GM19239 (cell line): ENCODE measurements around the gene CCDC141.
A peak's percentile ranks its signal among the peaks of the same experiment; 100 is the strongest.
"Not testable (repeated sequence)": the region's sequence is repeated elsewhere in the genome, so short reads cannot be mapped to it uniquely, and the experiment has no call there.

Source experiments
- DNase-seq: peaks from one replicate; pipeline ENCODE4 v3.0.0; 2011; ENCODE audit warnings: low spot score; ENCODE audit not compliant: insufficient read length
- FAIRE-seq: peaks from 2 replicates; lab custom pipeline; 2011; peaks lifted over from hg19 to GRCh38; lab: Jason Lieb, UNC

Gene CCDC141

DNA sequence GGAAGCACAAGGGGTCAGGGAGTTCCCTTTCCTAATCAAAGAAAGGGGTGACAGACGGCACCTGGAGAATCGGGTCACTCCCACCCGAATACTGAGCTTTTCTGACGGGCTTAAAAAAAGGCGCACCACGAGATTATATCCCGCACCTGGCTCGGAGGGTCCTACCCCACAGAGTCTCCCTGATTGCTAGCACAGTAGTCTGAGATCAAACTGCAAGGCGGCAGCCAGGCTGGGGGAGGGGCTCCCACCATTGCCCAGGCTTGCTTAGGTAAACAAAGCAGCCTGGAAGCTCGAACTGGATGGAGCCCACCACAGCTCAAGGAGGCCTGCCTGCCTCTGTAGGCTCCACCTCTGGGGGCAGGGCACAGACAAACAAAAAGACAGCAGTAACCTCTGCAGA, 67.3 kb downstream of the CCDC141 start:
- DNase-seq, FAIRE-seq: not testable (repeated sequence)

- no peak for FAIRE-seq
- DNase-seq = no peak
These were observed 69.1 kb downstream of the CCDC141 start for GRCh38 chr2:178980815-178981214.

GRCh38 chr2:178978667-178979066, 71.3 kb downstream of the CCDC141 start:
- no peak for DNase-seq
- FAIRE-seq = no peak

DNA sequence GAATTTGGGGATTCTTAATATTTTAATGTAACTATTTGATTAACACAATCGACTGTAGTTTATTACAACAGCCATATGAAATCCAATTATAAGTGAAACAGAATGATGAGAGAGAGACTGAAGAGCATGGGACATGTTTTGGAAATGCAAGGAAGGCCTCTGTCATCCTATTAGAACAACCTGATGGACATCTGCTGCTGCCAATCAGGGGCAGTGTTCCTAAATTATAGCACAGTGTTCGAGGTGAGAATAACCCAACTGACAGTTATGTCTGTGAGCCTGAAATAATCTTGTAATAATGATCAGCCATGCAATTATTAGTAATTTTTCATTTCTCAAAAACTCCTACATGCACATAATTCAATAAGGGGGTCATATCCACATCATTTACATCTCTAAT, 73.6 kb downstream of the CCDC141 start:
- DNase-seq = no peak
- no peak for FAIRE-seq

GRCh38 chr2:178962805-178963433, 87.0 kb downstream of the CCDC141 start:
- DNase-seq (no peak), FAIRE-seq (no peak)

- DNase-seq = no peak
- no peak for FAIRE-seq
These were observed 87.8 kb downstream of the CCDC141 start for GRCh38 chr2:178962152-178962551.

DNA sequence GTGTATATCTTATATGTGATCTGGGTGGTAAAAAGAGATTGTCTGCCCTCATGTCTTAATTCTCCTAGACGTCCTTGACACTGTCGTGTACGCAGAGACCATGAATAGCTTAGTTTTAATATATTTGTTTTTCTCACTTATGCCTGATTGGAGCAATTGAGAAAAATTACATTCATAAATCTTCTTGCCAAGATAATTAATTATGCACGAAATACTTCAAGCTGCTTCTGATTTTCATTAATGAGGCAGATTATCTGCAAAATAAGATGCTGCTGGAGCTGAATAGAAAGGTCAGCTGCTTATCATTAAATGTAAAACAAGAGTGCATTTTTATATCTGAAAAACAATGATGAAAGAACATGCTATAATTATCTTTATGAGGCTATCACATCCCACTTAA, 95.9 kb downstream of the CCDC141 start:
- FAIRE-seq (no peak), DNase-seq (no peak)

- DNase-seq (no peak), FAIRE-seq (no peak)
These were observed 98.5 kb downstream of the CCDC141 start for GRCh38 chr2:178951266-178952006.

- DNase-seq = peak; percentile 26
- peak; percentile 86 for FAIRE-seq
These were observed 100.4 kb downstream of the CCDC141 start for GRCh38 chr2:178949584-178949983.

DNA sequence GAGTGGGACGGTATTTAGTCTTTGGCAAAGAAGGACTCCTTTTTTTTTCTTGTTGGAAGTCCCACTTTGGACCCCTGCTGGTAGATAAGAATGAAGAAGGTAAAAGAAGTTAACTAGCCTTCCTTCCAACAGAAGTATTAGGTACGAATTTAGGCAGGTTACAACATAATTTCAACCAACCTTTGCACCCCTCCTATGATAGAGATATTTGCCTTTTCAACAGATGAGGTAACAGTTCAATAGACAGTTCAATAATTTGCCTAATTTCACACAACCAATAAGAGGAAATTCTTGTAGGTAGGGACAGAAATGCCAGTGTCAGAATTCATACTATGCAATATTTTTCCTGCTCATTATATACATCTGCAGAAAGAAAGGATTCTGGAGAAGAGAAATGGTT, 100.8 kb downstream of the CCDC141 start:
- FAIRE-seq = peak; percentile 18
- no peak for DNase-seq

- no peak for FAIRE-seq
These were observed 102.9 kb downstream of the CCDC141 start for GRCh38 chr2:178947006-178947405.

GRCh38 chr2:178946494-178946893, 103.4 kb downstream of the CCDC141 start:
- no peak for DNase-seq
- FAIRE-seq = no peak

More at GRCh38 chr2:178947006-178947405, 102.9 kb downstream of the CCDC141 start:
- no peak for DNase-seq

DNA sequence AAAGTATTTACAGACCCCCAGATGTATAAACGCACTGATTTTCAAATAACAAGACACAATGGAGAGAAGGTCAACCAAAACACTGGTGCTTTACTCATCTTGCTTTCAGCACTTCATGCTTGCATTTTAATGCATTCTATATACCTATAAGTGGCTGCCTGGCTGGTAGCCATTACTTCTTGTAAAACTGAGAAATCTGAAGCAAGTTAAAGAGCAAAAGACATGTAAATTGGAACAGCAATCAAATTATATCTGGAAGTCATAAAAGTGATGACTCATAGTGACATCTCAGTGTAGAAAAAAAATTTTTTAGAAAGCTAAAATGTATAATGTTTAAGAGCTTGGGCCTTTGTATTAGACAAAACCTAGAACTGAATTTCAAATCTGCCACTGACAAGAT, 106.2 kb downstream of the CCDC141 start:
- FAIRE-seq (no peak), DNase-seq (no peak)

DNA sequence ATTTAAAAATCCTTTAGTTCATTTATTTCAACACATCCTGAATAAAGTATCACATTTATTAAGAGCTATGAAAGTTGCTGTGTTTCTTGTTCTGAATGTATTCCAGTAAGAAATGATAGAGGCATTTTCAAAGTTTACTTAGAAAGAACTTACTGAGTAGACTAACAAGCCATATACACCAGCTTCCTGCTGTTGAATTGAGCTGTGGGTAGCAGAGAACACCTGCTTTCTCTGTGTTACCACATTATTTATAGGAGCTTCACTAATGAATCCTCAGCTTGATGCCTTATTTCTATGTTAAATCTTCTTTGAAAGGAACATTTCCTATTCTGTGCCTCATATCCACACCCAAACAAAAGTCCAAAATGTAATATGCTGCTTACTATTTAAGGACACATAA, 115.4 kb downstream of the CCDC141 start:
- DNase-seq = no peak
- no peak for FAIRE-seq

DNA sequence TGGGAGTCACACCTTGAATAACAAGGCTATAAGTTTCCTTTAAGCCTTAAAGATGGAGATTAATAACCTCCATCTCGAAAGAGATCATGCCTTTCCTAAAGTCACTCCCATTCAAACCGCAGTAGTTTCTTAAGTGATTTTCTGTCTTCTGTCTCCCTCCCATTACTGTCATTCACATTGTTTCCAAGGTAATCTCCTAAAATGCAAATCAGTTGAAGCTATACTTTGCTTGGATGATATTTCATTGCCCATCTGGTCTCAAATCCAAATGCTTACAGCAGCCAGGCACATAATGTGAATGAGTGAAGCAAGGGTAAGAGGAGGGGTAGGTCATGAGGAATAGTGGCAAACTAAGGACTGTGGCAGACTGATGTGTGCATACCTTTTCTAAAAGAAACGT, 116.4 kb downstream of the CCDC141 start:
- FAIRE-seq (peak; percentile 8), DNase-seq (no peak)

- FAIRE-seq (no peak), DNase-seq (no peak)
These were observed 121.9 kb downstream of the CCDC141 start for GRCh38 chr2:178928077-178928476.

DNA sequence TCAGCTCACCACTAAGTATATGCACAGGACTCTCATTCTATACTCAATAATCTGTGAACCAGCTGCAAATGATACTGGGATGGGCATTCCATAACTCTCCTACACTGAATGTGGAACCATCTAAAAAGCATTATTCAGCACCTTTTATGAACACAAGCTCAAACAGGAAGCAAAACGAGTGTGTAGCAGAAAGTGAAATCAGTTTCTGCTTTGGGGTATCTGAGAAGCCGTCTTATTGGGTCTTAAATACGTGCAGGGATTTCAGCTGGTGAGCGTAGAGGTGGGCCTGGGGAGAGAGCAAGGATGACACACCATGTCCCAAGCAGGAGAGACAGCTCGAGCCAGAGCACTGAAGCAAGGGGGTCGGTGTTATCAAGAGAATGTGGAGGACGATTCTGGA, 122.8 kb downstream of the CCDC141 start:
- DNase-seq (no peak), FAIRE-seq (peak; percentile 88)

GRCh38 chr2:178924817-178925216, 125.1 kb downstream of the CCDC141 start:
- no peak for DNase-seq
- no peak for FAIRE-seq

GRCh38 chr2:178923546-178923945, 126.4 kb downstream of the CCDC141 start:
- no peak for DNase-seq
- FAIRE-seq = no peak

- no peak for FAIRE-seq
- DNase-seq = no peak
These were observed 128.9 kb downstream of the CCDC141 start for GRCh38 chr2:178920916-178921513.

DNA sequence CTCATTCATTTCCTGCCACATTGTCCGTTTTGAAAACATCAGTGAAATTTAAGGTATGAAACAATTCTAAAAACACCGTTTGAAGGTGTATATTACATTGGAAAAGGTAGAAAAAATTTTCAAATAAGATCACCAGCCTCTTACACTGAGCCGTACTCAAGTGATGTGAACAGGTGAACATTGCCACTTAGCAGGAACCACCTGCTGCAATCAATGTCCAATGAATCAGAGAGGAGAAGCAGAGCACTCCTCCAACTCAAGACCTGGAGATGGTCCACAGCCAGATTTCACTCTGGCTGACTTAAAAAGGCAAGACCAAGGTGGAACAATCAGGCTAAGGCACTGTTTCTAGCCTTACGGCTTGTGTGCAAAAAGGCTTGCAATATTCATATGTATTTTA, 132.4 kb downstream of the CCDC141 start:
- DNase-seq (no peak), FAIRE-seq (no peak)
